ENCODE data around the gene FAM171A2.

FAM171A2 gene

DNA sequence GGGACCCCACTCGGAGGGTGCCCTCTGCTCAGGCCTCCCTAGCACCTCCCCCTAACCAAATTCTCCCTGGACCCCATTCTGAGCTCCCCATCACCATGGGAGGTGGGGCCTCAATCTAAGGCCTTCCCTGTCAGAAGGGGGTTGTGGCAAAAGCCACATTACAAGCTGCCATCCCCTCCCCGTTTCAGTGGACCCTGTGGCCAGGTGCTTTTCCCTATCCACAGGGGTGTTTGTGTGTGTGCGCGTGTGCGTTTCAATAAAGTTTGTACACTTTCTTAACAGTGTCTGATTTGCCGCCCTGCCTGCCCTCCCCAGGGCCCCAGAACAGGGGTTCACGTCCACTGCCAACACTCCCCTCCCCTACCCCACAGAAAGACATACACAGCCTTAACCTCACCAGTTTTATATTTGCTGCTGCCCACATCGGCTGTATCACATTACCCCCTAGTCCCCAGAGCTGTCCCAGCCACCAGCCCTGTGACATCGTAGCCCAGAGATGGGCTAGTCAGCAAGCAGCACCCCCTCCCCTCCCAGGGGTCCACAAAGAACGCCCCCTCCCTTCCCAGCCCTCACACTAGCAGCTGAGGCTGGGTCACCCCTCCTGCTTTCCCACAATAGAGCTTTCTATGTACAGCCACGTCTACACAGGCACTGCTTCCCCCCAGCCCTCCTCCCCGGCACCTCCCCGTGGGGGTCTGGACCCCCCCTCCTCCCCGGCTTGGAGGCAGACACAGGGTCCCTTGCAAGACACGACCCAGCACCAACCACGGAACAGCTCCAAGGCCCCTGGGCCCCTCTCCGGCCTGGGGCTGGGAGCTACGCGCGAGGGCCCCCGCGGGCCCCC lies 10.6 kb downstream of the FAM171A2 start:
- no peak overlapping the region for H3K4me3 ChIP-seq (ENCODE audit: low read depth, low read length)
- TF ChIP-seq, protein P1, sequence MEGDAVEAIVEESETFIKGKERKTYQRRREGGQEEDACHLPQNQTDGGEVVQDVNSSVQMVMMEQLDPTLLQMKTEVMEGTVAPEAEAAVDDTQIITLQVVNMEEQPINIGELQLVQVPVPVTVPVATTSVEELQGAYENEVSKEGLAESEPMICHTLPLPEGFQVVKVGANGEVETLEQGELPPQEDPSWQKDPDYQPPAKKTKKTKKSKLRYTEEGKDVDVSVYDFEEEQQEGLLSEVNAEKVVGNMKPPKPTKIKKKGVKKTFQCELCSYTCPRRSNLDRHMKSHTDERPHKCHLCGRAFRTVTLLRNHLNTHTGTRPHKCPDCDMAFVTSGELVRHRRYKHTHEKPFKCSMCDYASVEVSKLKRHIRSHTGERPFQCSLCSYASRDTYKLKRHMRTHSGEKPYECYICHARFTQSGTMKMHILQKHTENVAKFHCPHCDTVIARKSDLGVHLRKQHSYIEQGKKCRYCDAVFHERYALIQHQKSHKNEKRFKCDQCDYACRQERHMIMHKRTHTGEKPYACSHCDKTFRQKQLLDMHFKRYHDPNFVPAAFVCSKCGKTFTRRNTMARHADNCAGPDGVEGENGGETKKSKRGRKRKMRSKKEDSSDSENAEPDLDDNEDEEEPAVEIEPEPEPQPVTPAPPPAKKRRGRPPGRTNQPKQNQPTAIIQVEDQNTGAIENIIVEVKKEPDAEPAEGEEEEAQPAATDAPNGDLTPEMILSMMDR (IDR thresholded peaks at IDR 0.05; ENCODE audit: borderline replicate concordance, insufficient read depth, low read depth, low read length) = no peak

GRCh38 chr17:44351961-44352827 lies 11.5 kb downstream of the FAM171A2 start:
- TF ChIP-seq, protein P1 (IDR thresholded peaks at IDR 0.05; ENCODE audit: borderline replicate concordance, insufficient read depth, low read depth, low read length) = no peak
- H3K4me3 ChIP-seq (ENCODE audit: low read depth, low read length) = no peak overlapping the region

DNA sequence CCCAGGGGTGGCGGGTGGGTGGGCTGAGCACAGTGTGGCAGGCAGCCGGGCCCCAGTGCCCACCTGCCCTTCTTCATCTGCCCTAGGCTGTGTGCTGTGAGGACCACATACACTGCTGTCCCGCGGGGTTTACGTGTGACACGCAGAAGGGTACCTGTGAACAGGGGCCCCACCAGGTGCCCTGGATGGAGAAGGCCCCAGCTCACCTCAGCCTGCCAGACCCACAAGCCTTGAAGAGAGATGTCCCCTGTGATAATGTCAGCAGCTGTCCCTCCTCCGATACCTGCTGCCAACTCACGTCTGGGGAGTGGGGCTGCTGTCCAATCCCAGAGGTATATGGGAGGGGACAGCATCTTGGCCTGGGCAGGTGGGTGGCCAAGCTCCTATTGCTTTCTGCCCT lies 12.2 kb downstream of the FAM171A2 start:
- TF ChIP-seq, protein P1 (IDR thresholded peaks at IDR 0.05; ENCODE audit: borderline replicate concordance, insufficient read depth, low read depth, low read length) = no peak
- no peak overlapping the region for H3K4me3 ChIP-seq (ENCODE audit: low read depth, low read length)

GRCh38 chr17:44350733-44351226 lies 12.9 kb downstream of the FAM171A2 start:
- TF ChIP-seq, protein P1 (IDR thresholded peaks at IDR 0.05; ENCODE audit: borderline replicate concordance, insufficient read depth, low read depth, low read length) = peak; percentile 99
- no peak overlapping the region for H3K4me3 ChIP-seq (ENCODE audit: low read depth, low read length)

- TF ChIP-seq, protein P1 (IDR thresholded peaks at IDR 0.05; ENCODE audit: borderline replicate concordance, insufficient read depth, low read depth, low read length) = no peak
- H3K4me3 ChIP-seq (ENCODE audit: low read depth, low read length) = no peak overlapping the region
These were observed 14.0 kb downstream of the FAM171A2 start for GRCh38 chr17:44349553-44350070.

DNA sequence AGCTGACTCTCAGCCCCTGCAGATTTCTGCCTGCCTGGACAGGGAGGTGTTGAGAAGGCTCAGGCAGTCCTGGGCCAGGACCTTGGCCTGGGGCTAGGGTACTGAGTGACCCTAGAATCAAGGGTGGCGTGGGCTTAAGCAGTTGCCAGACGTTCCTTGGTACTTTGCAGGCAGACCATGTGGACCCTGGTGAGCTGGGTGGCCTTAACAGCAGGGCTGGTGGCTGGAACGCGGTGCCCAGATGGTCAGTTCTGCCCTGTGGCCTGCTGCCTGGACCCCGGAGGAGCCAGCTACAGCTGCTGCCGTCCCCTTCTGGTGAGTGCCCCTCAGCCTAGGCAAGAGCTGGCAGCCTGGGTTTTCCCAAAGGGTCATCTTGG lies 14.7 kb downstream of the FAM171A2 start:
- TF ChIP-seq, protein P1 (IDR thresholded peaks at IDR 0.05; ENCODE audit: borderline replicate concordance, insufficient read depth, low read depth, low read length) = no peak
- H3K4me3 ChIP-seq (ENCODE audit: low read depth, low read length) = no peak overlapping the region
